Activated CD8-positive, alpha-beta memory T cell treated with anti-CD3 and anti-CD28 coated beads, Interleukin-2, amount 10 ng/mL, durations not matched to agents 7 days and 5 days (primary cell): ENCODE measurements around the gene CHGA. TPM values are rescaled to one million over a fixed set of nuclear protein-coding genes. Genes with fewer than 3 reads are reported as not detected.

Source experiments
- ATAC-seq: fragments of 150-1000 bp; cut with Tn5 transposase; one replicate; pipeline ENCODE4 v1.10.0; 2021; ENCODE audit warnings: moderate library complexity
- CTCF ChIA-PET: fragments of 350-600 bp; sonication (Branson Sonifier 250); formaldehyde crosslinking; loops from one replicate; lab custom pipeline; 2021; ENCODE audit warnings: antibody characterized with exemption; lab: Charles Lee
- DNase-seq: peaks from one replicate; pipeline ENCODE4 v3.0.0-alpha.2; 2020
- H3K27ac Mint-ChIP-seq: one replicate; pipeline ENCODE4 v1.8.0; 2021; ENCODE audit warnings: mild to moderate bottlenecking, mixed read lengths
- H3K27me3 Mint-ChIP-seq: one replicate; pipeline ENCODE4 v1.8.0; 2021; ENCODE audit warnings: mixed read lengths
- H3K36me3 Mint-ChIP-seq: one replicate; pipeline ENCODE4 v1.8.0; 2021; ENCODE audit warnings: mild to moderate bottlenecking, mixed read lengths
- H3K4me1 Mint-ChIP-seq: one replicate; pipeline ENCODE4 v1.8.0; 2021; ENCODE audit warnings: mixed read lengths
- H3K4me3 Mint-ChIP-seq: one replicate; pipeline ENCODE4 v1.8.0; 2021; ENCODE audit warnings: mild to moderate bottlenecking, moderate library complexity, mixed read lengths
- H3K9me3 Mint-ChIP-seq: one replicate; pipeline ENCODE4 v1.8.0; 2022; ENCODE audit warnings: low read depth, mixed read lengths
- total RNA-seq, 2 experiments: library from RNA; stranded (reverse); gene quantifications; one replicate each; pipeline ENCODE4 v1.2.3, GENCODE V29; 2021

Gene CHGA
- total RNA-seq, 2 experiments from 2014 or later: not detected

- ATAC-seq (no peak), DNase-seq (no peak)
- Mint-ChIP-seq H3K27me3 (no peaks in the 10 kb centered on the region), H3K4me1 (peaks cover 7% of the 10 kb centered on the region), H3K9me3 (no peaks in the 10 kb centered on the region), H3K36me3 (peaks cover 10% of the 10 kb centered on the region), H3K27ac (no peak overlapping the region), H3K4me3 (no peak overlapping the region)
- CTCF ChIA-PET: no interaction called here
Measured at GRCh38 chr14:92948647-92949046, 25.7 kb downstream of the CHGA start.

DNA sequence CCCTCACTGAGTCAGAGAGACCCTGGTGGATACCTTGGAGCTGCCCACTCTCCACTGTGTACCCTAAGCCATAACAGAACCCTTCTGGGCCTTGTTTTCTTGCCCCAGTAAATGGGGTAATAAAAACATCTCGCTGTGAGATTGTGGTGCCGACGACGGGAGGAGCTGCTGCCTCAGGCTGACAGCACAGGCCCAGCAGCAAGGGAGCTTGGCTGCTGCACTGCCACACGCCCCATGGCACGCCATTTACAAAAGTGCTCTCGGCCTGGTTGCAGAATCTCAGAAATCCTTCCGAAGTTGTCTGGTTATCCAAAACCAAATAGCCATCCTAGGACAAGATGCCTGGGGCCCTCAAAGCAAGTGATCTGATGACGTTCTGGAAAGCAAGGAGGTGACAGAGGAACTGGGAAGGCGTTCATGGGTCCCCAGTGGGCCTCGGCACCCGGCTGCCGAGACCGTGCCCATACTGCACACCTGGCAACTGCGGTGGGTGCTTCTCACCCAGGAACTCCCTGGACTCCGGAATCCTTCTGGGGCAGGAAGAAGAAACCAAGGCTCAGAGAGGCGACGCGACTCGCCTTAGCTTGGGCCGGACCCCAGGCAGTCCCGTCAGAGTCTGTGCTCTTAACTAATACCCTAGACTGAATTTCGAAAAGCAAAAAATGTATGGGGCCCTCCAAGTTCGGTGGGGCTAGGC, 26.7 kb downstream of the CHGA start:
- Mint-ChIP-seq H3K4me3 (no peak overlapping the region), H3K9me3 (no peaks in the 10 kb centered on the region), H3K27ac (no peak overlapping the region), H3K36me3 (peaks cover 10% of the 10 kb centered on the region), H3K27me3 (no peaks in the 10 kb centered on the region), H3K4me1 (peaks cover 7% of the 10 kb centered on the region)
- CTCF ChIA-PET: no interaction called here
- no peak for DNase-seq
- no peak for ATAC-seq

DNA sequence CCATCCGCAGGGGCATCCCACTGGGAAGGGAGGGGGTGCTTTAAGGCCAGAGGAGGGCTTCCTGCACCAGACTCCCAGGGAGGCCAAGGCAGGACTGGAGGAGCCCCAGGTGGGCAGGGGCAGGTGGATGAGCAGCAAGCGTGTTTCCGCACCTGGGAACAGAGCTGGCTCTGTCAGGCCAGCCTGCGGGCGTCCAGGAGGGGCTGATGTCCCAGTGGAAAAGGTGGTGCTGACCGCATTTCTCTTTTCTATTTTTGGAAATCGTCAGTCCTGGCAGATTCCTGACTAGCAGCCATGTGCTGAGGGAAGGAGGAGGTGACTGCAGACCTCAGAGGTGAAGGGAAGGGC, 27.2 kb downstream of the CHGA start:
- no peak for ATAC-seq
- CTCF ChIA-PET: no interaction called here

DNA sequence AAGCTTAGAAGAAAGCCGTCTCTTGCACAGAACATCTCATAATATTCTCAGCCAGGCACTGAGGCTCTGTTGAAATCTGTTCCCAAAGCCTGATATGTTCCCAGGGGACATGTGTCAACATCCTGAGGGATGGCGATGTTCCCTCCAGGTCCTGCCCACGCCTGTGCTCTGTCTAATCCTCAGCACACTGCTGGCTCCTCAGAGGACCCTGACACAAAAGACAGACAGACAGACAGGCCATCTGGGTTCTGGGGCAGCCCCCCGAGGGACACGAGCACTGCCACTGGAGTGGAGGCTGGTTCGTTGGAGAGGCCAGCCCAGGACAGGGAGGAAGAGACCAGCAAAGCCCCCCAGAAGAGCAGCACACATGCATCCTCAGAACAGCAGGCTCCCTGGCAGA, 27.8 kb downstream of the CHGA start:
- Mint-ChIP-seq H3K9me3 (no peaks in the 10 kb centered on the region), H3K4me3 (no peak overlapping the region), H3K27ac (no peak overlapping the region), H3K4me1 (peaks cover 7% of the 10 kb centered on the region), H3K36me3 (peaks cover 10% of the 10 kb centered on the region), H3K27me3 (no peaks in the 10 kb centered on the region)
- ATAC-seq (no peak), DNase-seq (no peak)
- CTCF ChIA-PET: no interaction called here

More for the DNA sequence above, 27.2 kb downstream of the CHGA start:
- Mint-ChIP-seq H3K27me3 (no peaks in the 10 kb centered on the region), H3K36me3 (peaks cover 10% of the 10 kb centered on the region), H3K4me3 (no peak overlapping the region), H3K9me3 (no peaks in the 10 kb centered on the region), H3K4me1 (peaks cover 7% of the 10 kb centered on the region), H3K27ac (no peak overlapping the region)
- DNase-seq: no peak

- ATAC-seq: no peak
- Mint-ChIP-seq H3K9me3 (no peaks in the 10 kb centered on the region), H3K27ac (no peak overlapping the region), H3K27me3 (no peaks in the 10 kb centered on the region), H3K36me3 (peaks cover 10% of the 10 kb centered on the region), H3K4me1 (peaks cover 7% of the 10 kb centered on the region), H3K4me3 (no peak overlapping the region)
- CTCF ChIA-PET: interaction anchor here (0.7 to 3.0 kb wide), 14 partner anchors 12 to 255 kb away, joined by 3 to 29 read pairs (median 4); partner anchors contain the start of gene GON7
- no peak for DNase-seq
Measured at GRCh38 chr14:92951261-92951660, 28.3 kb downstream of the CHGA start.

DNA sequence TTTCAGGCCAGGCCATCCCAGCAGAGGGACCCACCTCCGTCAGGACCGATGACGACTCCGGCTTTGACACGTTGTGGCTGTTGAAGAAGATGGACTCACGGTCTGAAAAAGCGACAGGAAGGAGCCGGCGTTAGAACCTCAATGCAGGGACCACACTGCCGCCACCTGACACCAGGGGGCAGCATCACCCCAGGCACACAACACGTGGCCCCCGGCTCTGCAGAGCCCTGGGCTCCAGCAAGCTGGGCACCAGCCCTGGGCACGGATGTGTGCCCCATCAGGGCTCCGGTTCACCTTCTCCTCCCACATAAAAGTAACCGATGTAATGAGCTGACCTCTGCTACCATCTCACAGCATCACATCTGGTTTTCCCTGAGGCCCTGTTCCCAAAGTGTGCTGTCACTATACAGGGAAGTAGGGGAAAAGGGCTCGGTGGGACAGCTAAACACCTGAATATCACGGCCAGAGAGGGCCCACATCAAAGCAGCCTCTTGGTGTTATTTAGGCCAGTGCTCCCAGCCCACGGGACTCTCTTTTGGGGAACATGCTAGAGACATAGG, 29.0 kb downstream of the CHGA start:
- DNase-seq (peak; percentile 86), ATAC-seq (peak; percentile 95)
- Mint-ChIP-seq H3K4me3 (no peak overlapping the region), H3K9me3 (no peaks in the 10 kb centered on the region), H3K4me1 (peaks cover 7% of the 10 kb centered on the region), H3K27me3 (no peaks in the 10 kb centered on the region), H3K27ac (peak overlapping the region; percentile 60), H3K36me3 (peaks cover 10% of the 10 kb centered on the region)
- CTCF ChIA-PET: interaction anchor here (0.6 to 3.0 kb wide), 26 partner anchors 11 to 556 kb away, joined by 3 to 29 read pairs (median 4); partner anchors contain the start of genes GON7 and ITPK1

GRCh38 chr14:92952481-92953298, 29.7 kb downstream of the CHGA start:
- no peak for ATAC-seq
- no peaks in the 10 kb centered on the region for H3K9me3 Mint-ChIP-seq
- DNase-seq: no peak
- no peak overlapping the region for H3K27ac Mint-ChIP-seq
- peaks cover 10% of the 10 kb centered on the region for H3K36me3 Mint-ChIP-seq
- peaks cover 7% of the 10 kb centered on the region for H3K4me1 Mint-ChIP-seq
- no peak overlapping the region for H3K4me3 Mint-ChIP-seq
- CTCF ChIA-PET: interaction anchor here (0.6 to 3.0 kb wide), 25 partner anchors 10 to 557 kb away, joined by 3 to 29 read pairs (median 5); partner anchors contain the start of genes GON7 and ITPK1
- no peaks in the 10 kb centered on the region for H3K27me3 Mint-ChIP-seq

- no peak overlapping the region for H3K4me3 Mint-ChIP-seq
- H3K4me1 Mint-ChIP-seq: peaks cover 7% of the 10 kb centered on the region
- CTCF ChIA-PET: interaction anchor here (0.6 to 3.0 kb wide), 4 partner anchors 29 to 187 kb away, joined by 3 to 21 read pairs (median 6); no protein-coding TSS in a partner anchor
- ATAC-seq (no peak), DNase-seq (no peak)
- no peaks in the 10 kb centered on the region for H3K9me3 Mint-ChIP-seq
- H3K27ac Mint-ChIP-seq: no peak overlapping the region
- H3K27me3 Mint-ChIP-seq: no peaks in the 10 kb centered on the region
- H3K36me3 Mint-ChIP-seq: peaks cover 10% of the 10 kb centered on the region
Measured at GRCh38 chr14:92953526-92953925, 30.6 kb downstream of the CHGA start.

- Mint-ChIP-seq H3K4me3 (no peak overlapping the region), H3K36me3 (peaks cover 9% of the 10 kb centered on the region), H3K9me3 (no peaks in the 10 kb centered on the region), H3K4me1 (peaks cover 7% of the 10 kb centered on the region), H3K27ac (no peak overlapping the region), H3K27me3 (no peaks in the 10 kb centered on the region)
- ATAC-seq: no peak
- no peak for DNase-seq
- CTCF ChIA-PET: interaction anchor here (0.9 to 2.5 kb wide), 6 partner anchors 11 to 184 kb away, joined by 3 to 8 read pairs (median 6); no protein-coding TSS in a partner anchor
Measured at GRCh38 chr14:92954933-92955332, 32.0 kb downstream of the CHGA start.

GRCh38 chr14:92955381-92955780, 32.4 kb downstream of the CHGA start:
- DNase-seq: no peak
- no peak overlapping the region for H3K27ac Mint-ChIP-seq

GRCh38 chr14:92956961-92957360, 34.0 kb downstream of the CHGA start:
- Mint-ChIP-seq H3K27me3 (no peaks in the 10 kb centered on the region), H3K4me1 (peaks cover 4% of the 10 kb centered on the region), H3K36me3 (no peaks in the 10 kb centered on the region), H3K9me3 (no peaks in the 10 kb centered on the region), H3K27ac (no peak overlapping the region), H3K4me3 (no peak overlapping the region)
- CTCF ChIA-PET: interaction anchor here (1.1 to 1.3 kb wide), 2 partner anchors 182 to 220 kb away, joined by 5 read pairs; no protein-coding TSS in a partner anchor
- DNase-seq: no peak
- ATAC-seq: no peak

More at GRCh38 chr14:92955381-92955780, 32.4 kb downstream of the CHGA start:
- Mint-ChIP-seq H3K36me3 (peaks cover 9% of the 10 kb centered on the region), H3K9me3 (no peaks in the 10 kb centered on the region), H3K4me3 (no peak overlapping the region), H3K4me1 (peaks cover 7% of the 10 kb centered on the region), H3K27me3 (no peaks in the 10 kb centered on the region)
- CTCF ChIA-PET: interaction anchor here (0.9 to 2.5 kb wide), 5 partner anchors 11 to 177 kb away, joined by 3 to 8 read pairs (median 3); no protein-coding TSS in a partner anchor
- no peak for ATAC-seq

- H3K4me3 Mint-ChIP-seq: no peak overlapping the region
- H3K4me1 Mint-ChIP-seq: no peaks in the 10 kb centered on the region
- DNase-seq: no peak
- no peaks in the 10 kb centered on the region for H3K36me3 Mint-ChIP-seq
- no peaks in the 10 kb centered on the region for H3K27me3 Mint-ChIP-seq
- no peak overlapping the region for H3K27ac Mint-ChIP-seq
- CTCF ChIA-PET: no interaction called here
- H3K9me3 Mint-ChIP-seq: no peaks in the 10 kb centered on the region
- no peak for ATAC-seq
Measured at GRCh38 chr14:92958373-92959188, 35.6 kb downstream of the CHGA start.

DNA sequence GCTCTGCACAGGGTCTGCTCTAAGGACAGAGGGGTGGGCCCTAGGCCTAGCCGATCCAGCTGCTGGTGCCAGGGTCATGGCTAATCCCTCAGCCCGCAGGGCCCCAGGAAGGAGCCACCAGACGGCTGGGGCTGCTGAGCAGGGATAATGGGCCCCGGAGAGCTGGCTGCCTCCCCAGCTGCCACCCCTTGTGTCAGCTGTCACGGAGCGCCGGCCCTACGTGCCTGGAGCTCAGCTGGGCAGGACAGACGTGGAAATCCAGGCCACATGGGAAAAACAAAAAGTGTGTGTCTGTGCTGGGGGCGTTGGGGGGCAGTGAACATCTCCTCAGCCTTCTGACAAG, 36.2 kb downstream of the CHGA start:
- no peaks in the 10 kb centered on the region for H3K4me1 Mint-ChIP-seq
- H3K4me3 Mint-ChIP-seq: no peak overlapping the region
- DNase-seq (no peak), ATAC-seq (no peak)
- H3K27me3 Mint-ChIP-seq: no peaks in the 10 kb centered on the region
- H3K9me3 Mint-ChIP-seq: no peaks in the 10 kb centered on the region
- no peak overlapping the region for H3K27ac Mint-ChIP-seq
- no peaks in the 10 kb centered on the region for H3K36me3 Mint-ChIP-seq
- CTCF ChIA-PET: no interaction called here
